DOHH2 (cell line): Measurements from ENCODE around the gene DPP4.

Experiments
- H3F3A ChIP-seq: fragments of 200-600 bp; sonication (generic), shearing (Covaris generic); 2 replicates; pipeline ENCODE4 v1.6.0; 2016; ENCODE audit warnings: antibody characterized with exemption, mild to moderate bottlenecking; ENCODE audit not compliant: control insufficient read depth, insufficient read depth
- H3K27ac ChIP-seq: fragments of 200-600 bp; sonication (generic); 2 replicates; pipeline ENCODE4 v1.5.1; 2014; ENCODE audit warnings: low read depth, mild to moderate bottlenecking, low read length, moderate library complexity
- H3K27me3 ChIP-seq: fragments of 200-600 bp; sonication (generic); 2 replicates; pipeline ENCODE4 v1.6.1; 2014; ENCODE audit warnings: mild to moderate bottlenecking, low read length, mixed read lengths; ENCODE audit not compliant: control insufficient read depth
- H3K36me3 ChIP-seq: fragments of 200-600 bp; sonication (generic); 2 replicates; pipeline ENCODE4 v1.6.1; 2014; ENCODE audit warnings: mild to moderate bottlenecking, low read length, moderate library complexity, mixed read lengths; ENCODE audit not compliant: control insufficient read depth
- H3K4me1 ChIP-seq: fragments of 200-600 bp; sonication (generic); 2 replicates; pipeline ENCODE4 v1.6.1; 2014; ENCODE audit warnings: mild to moderate bottlenecking, low read length, mixed read lengths; ENCODE audit not compliant: control insufficient read depth
- H3K4me2 ChIP-seq: fragments of 200-600 bp; sonication (generic); 2 replicates; pipeline ENCODE4 v1.6.0; 2014; ENCODE audit warnings: mild to moderate bottlenecking, low read length, moderate library complexity
- H3K4me3 ChIP-seq: fragments of 200-600 bp; sonication (generic); 2 replicates; pipeline ENCODE4 v1.5.1; 2014; ENCODE audit warnings: mild to moderate bottlenecking, low read length, mixed read lengths
- H3K79me2 ChIP-seq: fragments of 200-600 bp; sonication (generic); 2 replicates; pipeline ENCODE4 v1.6.1; 2014; ENCODE audit warnings: mild to moderate bottlenecking, low read length, mixed read lengths; ENCODE audit not compliant: control insufficient read depth
- H3K9me2 ChIP-seq: fragments of 200-600 bp; sonication (generic); replicated peaks from 2 replicates; pipeline ENCODE4 v1.6.1; 2014; ENCODE audit warnings: mild to moderate bottlenecking, low read length, mixed read lengths; ENCODE audit not compliant: control insufficient read depth
- H3K9me3 ChIP-seq: fragments of 200-600 bp; sonication (generic); 2 replicates; pipeline ENCODE4 v1.6.1; 2014; ENCODE audit warnings: antibody characterized with exemption, low read length, mixed read lengths; ENCODE audit not compliant: control insufficient read depth, insufficient read depth
- H4K20me1 ChIP-seq: fragments of 200-600 bp; sonication (generic); 2 replicates; pipeline ENCODE4 v1.6.0; 2014; ENCODE audit warnings: low read depth, mild to moderate bottlenecking, antibody characterized with exemption, low read length, moderate library complexity; ENCODE audit not compliant: control insufficient read depth, insufficient read depth
- CTCF ChIP-seq: fragments of 200-600 bp; sonication (generic); IDR thresholded peaks from one replicate; pipeline ENCODE4 v1.5.1; 2014; ENCODE audit warnings: antibody characterized with exemption, mild to moderate bottlenecking, low read depth, low read length; ENCODE audit not compliant: poor library complexity, severe bottlenecking
- EZH2phosphoT487 ChIP-seq: fragments of 200-600 bp; sonication (generic); IDR thresholded peaks from 2 replicates; pipeline ENCODE4 v1.6.1; 2017; ENCODE audit warnings: borderline replicate concordance, mild to moderate bottlenecking, antibody characterized with exemption, low read length, moderate library complexity, mixed read lengths

Gene DPP4

GRCh38 chr2:161964160-161964559 is 109.9 kb downstream of the DPP4 start:
- no peaks in the 10 kb centered on the region for H3K9me3 ChIP-seq
- no peaks in the 10 kb centered on the region for H3K9me2 ChIP-seq
- H3K4me3 ChIP-seq: no peak overlapping the region
- no peaks in the 10 kb centered on the region for H4K20me1 ChIP-seq
- no peak overlapping the region for H3K4me2 ChIP-seq
- H3K4me1 ChIP-seq: no peaks in the 10 kb centered on the region
- no peaks in the 10 kb centered on the region for H3K27me3 ChIP-seq
- no peaks in the 10 kb centered on the region for H3K79me2 ChIP-seq
- no peak overlapping the region for H3K27ac ChIP-seq
- H3K36me3 ChIP-seq: no peaks in the 10 kb centered on the region
- TF ChIP-seq EZH2phosphoT487 (no peak), CTCF (no peak)
- no peaks in the 10 kb centered on the region for H3F3A ChIP-seq

DNA sequence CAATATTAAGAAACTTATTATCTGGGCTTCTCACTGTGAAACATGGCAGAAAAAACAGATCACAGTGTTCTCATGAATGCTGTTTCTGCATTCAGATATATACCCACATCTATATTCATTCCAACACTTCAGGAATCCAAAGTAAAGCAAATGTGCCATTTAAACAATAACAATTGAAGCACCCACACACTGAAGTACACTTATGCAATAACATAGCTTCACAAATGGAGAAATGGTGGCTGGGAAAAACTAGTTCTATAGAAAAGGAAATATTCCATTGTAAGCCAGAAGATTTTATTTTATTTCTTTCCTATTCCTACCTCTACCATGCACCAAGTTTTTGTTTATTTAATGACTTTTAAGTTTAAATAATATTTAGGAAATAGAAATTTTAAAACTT is 111.9 kb downstream of the DPP4 start:
- Histone ChIP-seq H3K9me3 (no peaks in the 10 kb centered on the region), H3F3A (no peaks in the 10 kb centered on the region), H4K20me1 (no peaks in the 10 kb centered on the region), H3K27ac (no peak overlapping the region), H3K36me3 (no peaks in the 10 kb centered on the region), H3K4me1 (no peaks in the 10 kb centered on the region), H3K79me2 (no peaks in the 10 kb centered on the region), H3K27me3 (no peaks in the 10 kb centered on the region), H3K4me2 (no peak overlapping the region), H3K4me3 (no peak overlapping the region), H3K9me2 (no peaks in the 10 kb centered on the region)
- no peak for TF ChIP-seq CTCF
- no peak for TF ChIP-seq EZH2phosphoT487

DNA sequence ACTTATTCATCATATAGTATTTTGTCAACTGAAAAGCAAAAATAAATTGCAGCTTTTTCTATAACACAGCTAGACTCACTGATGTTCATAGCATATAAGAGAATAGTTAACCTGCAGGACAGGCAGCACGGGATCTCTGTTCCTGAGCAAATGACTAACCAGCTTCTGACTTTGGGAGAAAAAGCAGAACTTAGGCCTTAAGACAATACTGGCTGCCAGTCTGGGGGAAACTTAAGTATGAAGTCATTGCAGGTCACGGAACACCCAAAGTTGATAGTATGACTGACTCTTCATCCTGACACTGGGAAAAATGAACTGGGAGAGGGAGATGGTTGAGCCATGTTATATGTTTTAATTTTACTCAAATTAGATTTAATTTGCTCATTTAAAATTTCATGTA is 113.0 kb downstream of the DPP4 start:
- Histone ChIP-seq H3K27ac (no peak overlapping the region), H3K79me2 (no peaks in the 10 kb centered on the region), H3K4me1 (no peaks in the 10 kb centered on the region), H3K4me2 (no peak overlapping the region), H3K9me3 (no peaks in the 10 kb centered on the region), H3F3A (no peaks in the 10 kb centered on the region), H3K9me2 (no peaks in the 10 kb centered on the region), H4K20me1 (no peaks in the 10 kb centered on the region), H3K4me3 (no peak overlapping the region), H3K36me3 (no peaks in the 10 kb centered on the region), H3K27me3 (no peaks in the 10 kb centered on the region)
- no peak for TF ChIP-seq EZH2phosphoT487
- TF ChIP-seq CTCF: no peak

DNA sequence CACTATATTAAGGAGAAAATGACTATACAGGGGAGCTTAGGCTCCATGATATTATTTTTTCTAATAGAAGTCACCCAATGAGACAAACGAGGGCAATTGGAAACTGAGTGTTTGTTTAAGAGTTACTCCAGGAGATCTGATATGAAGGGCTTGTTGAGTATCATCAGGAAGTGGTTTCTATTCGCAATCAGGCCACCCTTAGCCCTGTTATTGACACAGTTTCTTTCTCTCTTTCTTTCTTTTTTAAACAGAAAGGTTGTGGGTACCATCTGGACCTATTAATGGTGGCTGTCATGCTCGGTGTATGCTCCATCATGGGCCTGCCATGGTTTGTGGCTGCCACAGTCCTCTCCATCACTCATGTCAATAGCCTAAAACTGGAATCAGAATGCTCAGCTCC is 117.3 kb downstream of the DPP4 start:
- no peaks in the 10 kb centered on the region for H3K36me3 ChIP-seq
- H3K4me1 ChIP-seq: no peaks in the 10 kb centered on the region
- H3F3A ChIP-seq: no peaks in the 10 kb centered on the region
- H3K27ac ChIP-seq: no peak overlapping the region
- no peaks in the 10 kb centered on the region for H3K27me3 ChIP-seq
- no peaks in the 10 kb centered on the region for H3K79me2 ChIP-seq
- TF ChIP-seq EZH2phosphoT487 (no peak), CTCF (no peak)
- no peaks in the 10 kb centered on the region for H4K20me1 ChIP-seq
- no peaks in the 10 kb centered on the region for H3K9me3 ChIP-seq
- H3K4me3 ChIP-seq: no peak overlapping the region
- no peaks in the 10 kb centered on the region for H3K9me2 ChIP-seq
- H3K4me2 ChIP-seq: no peak overlapping the region
